ENCODE measurements around the gene PPP2R2C.

PPP2R2C gene

DNA sequence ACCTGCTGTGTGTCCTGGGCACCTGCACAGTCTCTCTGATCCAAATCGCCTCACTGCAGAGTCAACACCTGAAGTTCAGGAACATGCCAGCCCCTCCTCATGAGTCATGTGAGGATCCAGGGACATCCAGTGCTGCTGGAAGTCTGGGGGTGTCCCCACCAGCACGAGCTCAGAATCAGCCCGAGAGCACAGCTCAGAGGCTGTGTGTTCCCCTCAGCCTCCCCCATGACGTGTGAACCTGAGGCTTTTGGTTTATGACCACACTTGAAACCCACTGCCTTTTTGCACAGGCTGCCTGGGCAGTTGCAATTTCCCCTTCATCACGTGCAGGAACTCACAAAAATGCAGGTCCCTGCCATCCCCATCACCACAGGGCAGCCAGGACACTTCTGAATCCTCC, 47.1 kb downstream of the PPP2R2C start:
- no peak for DNase-seq (ENCODE audit: low spot score)

DNA sequence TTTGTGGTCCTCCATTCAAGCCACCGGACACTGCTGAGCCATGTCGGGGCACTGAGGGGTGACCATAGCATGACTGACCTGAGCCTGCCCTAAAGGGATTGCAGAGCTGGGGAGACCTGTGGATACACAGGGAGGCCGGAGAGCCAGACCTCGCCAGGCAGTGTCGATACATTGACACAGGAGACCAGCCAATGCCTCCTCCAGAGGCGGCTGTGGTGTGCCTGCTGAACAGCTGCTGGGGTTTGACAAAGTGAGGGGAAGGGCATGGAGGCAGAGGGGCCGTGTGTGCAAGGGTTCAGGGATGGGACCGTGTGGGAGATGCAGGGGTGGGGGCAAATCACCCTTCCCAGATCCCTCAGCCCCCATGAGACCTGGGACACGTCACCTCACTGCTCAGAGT, 48.0 kb downstream of the PPP2R2C start:
- DNase-seq (ENCODE audit: low spot score) = no peak

DNA sequence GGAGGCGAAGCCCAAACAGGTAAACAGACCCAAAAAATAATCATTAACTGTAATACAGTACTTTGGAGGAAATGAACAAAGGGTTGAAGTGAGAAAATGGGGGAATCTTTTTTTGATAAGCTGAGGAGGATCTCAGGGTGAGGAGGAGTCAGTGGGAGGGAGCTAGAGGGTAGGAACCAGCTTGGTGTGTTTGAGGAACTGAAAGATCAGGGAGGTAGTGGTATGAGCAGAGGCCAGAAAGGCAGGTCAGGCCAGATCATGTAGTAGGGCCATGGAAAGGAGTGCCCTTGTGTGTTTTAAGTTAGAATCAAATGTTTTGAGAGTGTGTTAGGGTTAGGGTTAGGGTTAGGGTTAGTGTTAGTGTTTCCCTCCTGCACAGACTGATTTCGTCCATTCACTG, 48.8 kb downstream of the PPP2R2C start:
- DNase-seq (ENCODE audit: low spot score) = no peak

DNA sequence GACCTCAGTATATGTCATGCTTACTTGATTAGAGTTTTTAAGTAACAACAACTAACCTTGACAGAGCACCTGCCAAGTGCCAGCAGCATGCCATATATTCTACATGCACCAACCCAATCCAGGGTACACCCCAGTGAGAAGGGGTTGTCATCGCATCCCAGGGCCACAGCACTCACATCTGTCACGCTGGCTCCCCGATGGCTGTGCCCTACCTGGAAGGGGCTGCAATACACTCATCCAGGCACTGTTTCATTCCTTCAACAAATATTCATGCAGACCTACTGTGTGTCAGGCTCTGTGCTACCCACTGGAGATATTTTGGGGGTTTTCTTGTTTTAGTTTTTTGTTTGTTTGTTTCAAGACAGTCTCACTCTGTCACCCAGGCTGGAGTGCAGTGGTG, 49.5 kb downstream of the PPP2R2C start:
- no peak for DNase-seq (ENCODE audit: low spot score)

DNA sequence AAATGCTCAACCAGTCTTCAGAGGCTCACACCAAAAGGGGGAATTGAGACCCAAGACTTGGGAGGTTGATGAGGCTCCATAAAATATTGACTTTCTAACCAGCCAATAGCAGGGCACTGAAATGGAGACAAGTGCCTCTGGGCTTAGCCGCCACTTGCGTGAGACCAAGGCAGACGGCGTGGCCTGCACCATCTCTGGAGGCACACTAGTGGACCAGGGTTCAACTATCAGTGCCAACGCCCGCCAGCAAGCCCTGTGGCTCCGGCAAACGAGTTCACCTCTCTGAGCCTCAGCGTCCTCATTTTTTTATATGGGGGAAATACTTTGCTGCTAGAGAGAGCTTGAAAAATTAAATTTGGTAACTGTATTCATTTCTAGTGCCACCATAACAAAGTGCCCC, 50.3 kb downstream of the PPP2R2C start:
- DNase-seq (ENCODE audit: low spot score) = no peak

DNA sequence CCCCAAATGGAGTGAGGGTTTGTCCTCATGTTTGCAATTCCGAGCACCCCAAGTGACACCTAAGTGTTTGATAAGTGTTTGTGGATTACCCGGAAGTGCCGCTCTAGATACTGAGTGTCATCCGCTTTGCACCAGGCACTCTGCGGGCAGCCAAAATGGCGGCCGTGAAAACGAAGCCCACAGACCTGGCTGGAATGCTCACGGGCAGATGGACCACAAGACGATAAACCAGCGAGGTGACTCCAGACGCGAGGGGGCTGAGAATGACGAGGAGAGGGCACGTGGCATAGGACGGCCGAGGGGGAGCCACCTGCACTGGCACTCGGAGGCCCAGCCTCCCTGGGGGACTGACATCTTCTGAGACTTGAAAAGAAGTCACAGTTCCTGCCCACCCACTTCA, 51.0 kb downstream of the PPP2R2C start:
- DNase-seq (ENCODE audit: low spot score) = no peak

DNA sequence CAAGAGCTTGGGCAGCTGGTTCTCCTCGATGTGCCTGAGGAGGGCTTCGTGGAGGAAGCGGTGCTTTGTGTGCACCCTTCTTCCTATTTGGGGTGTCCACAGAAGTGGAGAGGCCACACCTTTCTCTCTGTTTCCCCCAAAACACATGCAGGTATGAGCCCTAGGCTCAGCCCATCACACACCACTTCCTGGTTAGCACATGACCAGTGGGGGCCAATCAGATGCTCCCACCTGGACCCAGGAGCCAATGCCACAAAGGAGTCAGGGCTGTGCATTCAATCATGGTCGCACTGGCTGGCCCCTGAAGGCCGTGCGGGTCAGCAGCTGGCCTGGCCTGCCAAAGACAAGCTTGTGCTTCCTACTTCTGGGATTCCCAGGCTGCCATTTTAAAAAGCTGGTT, 51.4 kb downstream of the PPP2R2C start:
- no peak for DNase-seq (ENCODE audit: low spot score)

DNA sequence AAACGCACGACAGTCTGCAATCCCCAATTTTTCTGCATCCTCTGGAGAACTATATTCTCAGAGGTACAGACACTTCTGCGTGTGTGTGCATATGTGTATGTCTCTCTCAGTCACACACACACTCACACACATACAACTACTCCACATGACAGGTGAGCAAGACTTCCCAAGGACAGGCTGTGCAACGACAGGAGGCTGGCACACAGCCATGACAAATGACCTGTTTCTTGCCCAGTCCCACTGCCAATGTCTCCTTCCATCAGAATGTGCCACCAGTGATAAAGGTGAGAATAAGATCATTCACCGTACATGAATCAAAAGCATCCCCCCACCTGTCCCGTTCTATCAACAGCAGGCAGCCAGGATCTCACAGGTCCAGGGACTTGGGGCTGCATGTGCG, 52.4 kb downstream of the PPP2R2C start:
- no peak for DNase-seq (ENCODE audit: low spot score)

DNA sequence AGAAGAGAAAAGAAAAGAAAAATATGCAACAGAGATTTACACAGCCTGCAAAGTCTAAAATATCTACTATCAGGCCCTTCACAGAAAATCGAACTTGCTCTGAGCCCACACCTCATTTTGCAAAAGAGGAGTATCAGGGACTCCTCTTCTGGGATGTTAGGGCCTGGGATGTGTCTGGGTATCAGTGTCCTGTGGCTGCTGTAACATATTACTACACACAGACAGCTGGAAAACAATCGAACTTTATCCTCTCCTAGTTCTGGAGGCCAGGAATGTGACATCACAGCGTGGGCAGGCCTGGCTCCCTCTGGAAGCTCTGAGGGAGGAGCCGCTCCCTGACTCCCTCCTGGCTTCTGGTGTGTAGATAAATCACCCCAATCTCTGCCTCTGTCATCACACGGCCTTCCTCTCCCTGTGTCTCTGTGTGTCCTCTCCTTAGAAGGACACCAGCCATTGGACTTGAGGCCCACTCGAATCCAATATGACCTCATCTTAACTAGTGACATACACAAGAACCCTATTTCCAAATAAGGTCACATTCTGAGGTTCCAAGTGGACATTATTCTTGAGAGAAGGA, 52.9 kb downstream of the PPP2R2C start:
- DNase-seq (ENCODE audit: low spot score) = no peak

DNA sequence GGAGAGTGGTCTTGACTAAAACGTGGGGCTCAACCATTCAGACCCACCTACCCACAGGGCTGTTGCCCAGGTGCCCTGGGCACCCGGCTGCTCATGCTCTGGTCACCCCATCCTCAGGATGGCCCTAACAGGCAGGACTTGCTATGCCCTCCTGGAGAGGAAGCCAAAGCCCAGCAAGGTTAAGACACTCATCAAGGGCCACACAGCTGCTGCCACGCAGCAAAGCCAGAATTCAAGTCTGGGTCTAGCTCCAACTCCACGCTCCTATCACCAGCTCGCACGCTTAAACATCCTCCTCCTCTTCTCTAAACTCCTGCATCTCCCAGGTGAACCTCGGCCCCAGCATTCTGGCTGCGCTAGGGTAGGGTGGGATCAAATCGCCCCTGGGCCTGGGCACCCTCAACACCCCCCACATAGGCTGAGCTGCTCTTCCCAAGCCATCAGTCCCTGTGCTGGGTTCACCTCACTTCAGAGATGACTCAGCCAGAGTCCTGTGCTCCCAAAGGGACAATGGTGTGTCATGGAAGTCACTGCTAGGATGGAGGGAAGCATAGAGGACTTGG, 54.1 kb downstream of the PPP2R2C start:
- no peak for DNase-seq (ENCODE audit: low spot score)

DNA sequence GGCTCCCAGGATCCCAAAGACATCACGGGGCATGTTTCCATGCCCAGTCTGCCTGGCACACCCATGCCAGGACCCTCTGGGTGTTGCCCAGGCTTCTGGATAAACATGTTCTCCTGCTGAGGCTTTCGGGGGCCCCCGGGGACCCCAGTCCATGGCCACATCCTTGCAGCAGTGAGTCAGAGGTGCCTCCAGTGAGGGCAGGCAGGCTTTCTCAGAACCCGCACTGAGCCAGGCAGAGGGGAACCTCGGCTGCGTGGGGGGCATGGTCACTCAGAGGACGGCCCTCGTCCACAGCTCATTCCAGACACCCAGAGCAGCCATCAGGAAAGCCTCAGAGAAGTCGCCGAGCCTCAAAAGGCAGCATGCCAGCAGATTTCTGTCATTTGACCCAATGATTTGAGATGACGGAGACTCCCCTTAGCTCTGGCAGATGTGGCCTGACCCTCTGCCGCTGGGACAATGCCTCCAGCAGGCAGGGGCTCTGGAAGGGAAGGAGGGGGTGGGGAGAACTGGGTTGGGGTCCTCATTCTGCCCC, 54.8 kb downstream of the PPP2R2C start:
- DNase-seq (ENCODE audit: low spot score) = no peak

DNA sequence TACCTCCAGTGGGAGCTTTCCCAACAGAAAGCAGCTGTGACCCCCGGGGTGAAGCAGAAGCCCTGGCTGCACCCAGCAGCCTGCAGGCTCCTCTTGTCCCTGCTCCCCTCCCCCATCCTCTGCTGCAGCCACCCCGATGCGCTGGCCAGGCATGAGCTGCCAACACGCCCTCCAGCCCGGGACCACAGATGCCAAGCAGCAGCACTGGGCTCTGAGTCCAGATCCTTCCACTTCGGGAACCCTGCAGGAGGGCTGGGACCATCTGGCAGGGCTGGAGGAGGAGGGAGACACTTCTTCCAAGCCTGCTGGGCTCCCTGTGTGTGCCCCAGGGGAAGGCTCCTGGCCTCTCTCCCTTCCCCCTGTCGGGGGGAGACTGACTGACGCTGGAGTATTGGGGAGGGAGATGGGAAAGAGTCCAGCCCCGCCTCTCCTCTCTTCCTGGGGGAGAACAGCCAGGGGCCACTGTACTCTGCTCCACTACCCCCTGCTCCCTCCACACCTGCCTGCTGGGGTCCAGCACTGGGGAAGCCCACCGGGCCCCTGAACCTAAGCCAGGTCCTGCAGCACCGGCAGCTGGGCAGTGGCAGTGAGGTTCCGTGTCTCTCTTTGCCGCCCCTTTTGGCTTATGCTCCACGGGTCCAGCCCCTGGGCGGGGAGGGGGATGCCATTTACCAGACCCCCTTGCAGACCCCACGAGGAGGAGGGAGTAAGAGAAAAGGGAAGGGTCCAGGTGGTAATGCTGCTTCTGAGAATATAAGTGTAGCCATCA, 55.7 kb downstream of the PPP2R2C start:
- DNase-seq (ENCODE audit: low spot score) = no peak

DNA sequence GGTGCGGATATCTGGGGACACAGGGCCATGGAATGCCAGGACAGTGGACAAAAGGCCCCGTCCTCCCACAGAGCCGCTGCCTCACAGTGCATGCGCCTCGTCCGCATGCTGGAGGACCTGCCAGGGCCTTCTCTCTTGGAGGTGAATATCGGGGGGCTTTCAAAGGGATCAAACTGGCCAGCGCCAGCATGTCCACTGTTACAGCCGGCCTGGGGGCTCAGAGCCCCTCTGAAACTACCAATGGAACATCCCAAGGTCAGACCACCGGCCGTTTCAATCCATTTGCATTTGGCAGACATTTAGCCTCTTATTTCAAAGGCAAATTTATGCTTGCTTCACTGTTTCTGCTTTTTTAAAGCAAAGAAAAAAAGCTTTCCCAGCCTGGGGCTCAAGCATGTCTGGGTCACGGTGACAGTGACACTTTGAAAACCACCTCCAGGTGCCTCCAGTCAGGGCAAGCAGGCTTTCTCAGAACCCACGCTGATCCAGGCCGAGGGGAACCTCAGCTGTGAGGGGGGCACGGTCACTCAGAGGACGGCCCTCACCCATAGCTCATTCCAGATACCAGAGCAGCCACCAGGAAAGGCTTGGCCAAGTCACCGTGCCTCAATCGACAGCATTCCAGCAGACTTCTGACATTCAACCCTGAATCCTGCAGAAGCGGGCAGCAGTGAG, 57.2 kb downstream of the PPP2R2C start:
- no peak for DNase-seq (ENCODE audit: low spot score)

DNA sequence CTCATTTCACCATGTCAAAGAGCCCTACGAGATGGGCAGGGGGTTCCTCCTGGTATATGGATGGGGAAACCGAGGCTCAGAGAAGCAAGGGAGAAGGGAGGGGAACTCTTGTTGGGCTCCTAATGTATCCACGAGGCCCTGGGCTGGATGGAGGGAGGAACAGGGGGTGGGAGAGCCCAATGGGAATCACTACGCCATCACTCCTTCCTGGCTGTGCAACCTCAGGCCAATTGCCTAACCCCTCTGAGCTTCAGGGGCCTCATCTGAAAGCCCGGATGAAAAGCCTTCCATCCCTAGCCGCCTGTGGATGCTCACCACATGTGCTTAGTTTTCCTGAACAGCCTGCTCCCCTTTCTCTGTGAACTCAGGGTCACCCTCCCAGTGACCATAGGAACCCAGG, 57.8 kb downstream of the PPP2R2C start:
- no peak for DNase-seq (ENCODE audit: low spot score)

DNA sequence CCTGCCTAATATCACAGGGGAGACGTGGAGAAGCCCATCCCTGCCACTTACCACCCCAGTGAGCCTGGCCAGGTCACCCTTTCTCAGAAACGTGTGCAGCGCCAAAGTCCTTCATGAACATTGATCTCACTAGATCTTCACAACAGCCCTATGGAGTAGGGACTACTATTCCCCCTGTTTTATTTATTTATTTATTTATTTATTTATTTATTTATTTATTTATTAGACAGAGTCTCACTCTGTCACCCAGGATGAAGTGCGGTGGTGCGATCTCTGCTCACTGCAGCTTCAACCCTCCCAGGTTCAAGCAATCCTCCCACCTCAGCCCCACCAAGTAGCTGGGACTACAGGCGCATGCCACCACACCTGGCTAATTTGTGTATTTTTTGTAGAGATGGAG, 61.8 kb downstream of the PPP2R2C start:
- no peak for DNase-seq (ENCODE audit: low spot score)

DNA sequence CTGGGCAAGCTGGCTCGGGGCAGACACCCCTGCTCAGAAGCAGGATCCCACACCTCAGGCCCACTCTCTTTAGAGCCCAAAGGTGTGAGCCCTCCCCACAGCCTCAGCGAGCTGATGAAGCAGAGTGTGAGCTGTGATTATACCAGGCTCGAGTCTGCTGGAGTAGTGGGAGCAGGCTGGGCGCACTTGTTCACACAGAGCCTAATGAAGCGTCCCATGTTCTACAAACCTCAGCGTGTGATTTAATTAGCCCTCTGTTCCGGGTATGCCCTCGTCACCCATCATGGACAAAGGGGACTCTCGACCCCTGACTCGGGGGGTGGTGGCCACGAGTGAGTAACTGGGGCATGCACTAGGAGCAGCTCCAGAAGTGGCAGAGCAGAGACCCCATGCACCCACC, 62.3 kb downstream of the PPP2R2C start:
- DNase-seq (ENCODE audit: low spot score) = no peak

DNA sequence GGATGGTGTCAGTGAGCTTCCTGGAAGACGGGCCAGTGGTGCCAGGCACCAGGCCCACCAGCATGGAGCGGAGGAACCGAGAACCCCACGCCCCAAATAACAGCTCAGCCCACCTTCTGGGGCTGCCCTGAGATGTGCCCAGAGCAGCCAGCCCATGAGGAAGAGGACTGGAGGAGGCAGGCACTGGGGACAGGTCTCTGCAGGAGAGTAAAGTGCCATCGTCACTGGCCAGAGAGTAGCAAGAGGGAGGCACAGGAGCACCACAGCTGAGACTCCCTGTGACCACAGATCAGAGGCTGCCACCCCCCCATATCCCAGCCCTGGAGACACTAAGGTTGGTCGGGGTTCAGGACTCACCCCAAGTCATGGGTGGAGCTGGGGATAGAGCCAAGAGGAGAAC, 63.0 kb downstream of the PPP2R2C start:
- DNase-seq (ENCODE audit: low spot score) = no peak

DNA sequence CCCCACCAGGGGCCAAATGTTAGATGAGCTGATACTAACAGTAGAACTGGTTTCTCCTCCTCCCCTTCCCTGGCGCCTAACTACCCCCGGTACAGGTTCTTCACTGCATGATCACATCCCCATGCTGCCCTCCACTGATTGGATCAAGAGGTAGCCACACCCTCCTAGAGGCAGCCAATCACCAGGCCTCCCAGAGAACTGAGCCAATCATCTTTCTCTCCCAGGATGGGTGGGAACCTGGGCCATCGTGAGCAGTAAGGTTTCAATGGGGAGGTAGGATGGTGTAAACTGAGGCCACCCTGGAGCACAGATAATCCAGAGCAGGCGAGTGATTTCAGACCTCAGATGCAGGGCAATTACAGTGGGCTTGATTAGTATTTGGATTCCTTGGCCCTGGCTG, 64.2 kb downstream of the PPP2R2C start:
- no peak for DNase-seq (ENCODE audit: low spot score)

DNA sequence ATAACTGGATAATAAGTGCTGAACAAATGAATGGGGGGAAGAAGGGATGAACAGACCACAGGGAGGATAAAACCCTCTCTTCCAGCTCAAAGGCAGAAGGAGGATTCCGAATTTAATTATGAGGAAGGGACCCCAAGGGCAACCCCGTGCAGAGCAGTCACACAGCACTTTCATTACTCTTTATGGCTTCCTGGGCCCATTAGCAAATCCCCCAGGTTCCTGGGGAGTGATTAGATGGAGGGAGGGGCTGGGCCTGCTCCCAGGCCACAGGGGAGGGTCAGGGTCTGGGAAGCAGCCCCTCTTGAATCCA, 67.1 kb downstream of the PPP2R2C start:
- DNase-seq (ENCODE audit: low spot score) = no peak

DNA sequence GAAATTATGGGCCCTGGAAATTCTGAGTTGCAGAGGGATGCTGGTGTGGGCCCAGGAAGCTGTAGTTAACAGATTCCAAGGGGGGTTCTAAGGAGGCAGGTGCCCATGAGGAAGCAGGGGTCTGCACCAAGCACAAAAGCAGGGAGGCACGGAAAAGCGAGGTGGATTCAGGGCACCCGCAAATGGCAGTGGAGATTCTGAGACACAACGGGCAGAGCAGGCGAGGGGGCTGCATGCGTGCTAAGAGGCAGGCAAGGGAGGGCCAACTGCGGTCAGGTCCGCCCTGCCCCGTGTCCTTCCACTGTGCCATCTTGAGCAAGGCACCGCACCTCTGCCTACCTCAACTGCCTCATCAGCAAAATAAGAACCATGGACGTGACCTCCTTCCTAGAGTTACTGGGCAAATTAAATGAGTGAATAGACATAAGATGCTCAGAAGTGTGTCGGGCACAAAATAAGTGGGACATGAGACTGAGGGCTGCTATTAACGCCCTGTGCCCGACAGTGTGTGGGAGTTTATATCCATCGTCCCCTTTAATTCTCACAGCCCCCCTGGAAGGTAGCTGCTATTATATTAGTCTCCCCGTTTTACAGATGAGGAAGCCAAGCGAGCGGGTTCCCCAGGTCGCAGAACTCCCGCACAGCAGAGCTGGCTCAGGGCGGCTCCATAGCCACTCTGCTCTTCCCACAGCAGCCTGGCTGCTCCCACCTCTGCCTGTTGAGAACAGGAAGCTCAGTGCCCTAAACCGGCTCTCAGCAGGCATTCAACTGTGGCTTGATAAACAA, 67.6 kb downstream of the PPP2R2C start:
- DNase-seq (ENCODE audit: low spot score) = no peak

DNA sequence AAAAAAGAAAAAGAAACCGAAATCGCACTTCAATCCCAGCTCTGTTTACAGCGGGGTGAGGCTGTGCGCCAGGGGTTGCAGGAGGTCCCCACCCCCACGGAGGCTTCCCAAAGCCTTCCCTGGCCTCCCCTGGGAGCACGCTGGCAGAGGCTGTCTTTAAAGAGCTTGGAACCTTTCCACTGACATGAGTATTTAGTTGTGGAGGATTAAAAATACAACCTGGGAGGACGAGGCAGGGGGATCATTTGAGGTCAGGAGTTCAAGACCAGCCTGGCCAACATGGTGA, 69.1 kb downstream of the PPP2R2C start:
- DNase-seq (ENCODE audit: low spot score) = no peak

DNA sequence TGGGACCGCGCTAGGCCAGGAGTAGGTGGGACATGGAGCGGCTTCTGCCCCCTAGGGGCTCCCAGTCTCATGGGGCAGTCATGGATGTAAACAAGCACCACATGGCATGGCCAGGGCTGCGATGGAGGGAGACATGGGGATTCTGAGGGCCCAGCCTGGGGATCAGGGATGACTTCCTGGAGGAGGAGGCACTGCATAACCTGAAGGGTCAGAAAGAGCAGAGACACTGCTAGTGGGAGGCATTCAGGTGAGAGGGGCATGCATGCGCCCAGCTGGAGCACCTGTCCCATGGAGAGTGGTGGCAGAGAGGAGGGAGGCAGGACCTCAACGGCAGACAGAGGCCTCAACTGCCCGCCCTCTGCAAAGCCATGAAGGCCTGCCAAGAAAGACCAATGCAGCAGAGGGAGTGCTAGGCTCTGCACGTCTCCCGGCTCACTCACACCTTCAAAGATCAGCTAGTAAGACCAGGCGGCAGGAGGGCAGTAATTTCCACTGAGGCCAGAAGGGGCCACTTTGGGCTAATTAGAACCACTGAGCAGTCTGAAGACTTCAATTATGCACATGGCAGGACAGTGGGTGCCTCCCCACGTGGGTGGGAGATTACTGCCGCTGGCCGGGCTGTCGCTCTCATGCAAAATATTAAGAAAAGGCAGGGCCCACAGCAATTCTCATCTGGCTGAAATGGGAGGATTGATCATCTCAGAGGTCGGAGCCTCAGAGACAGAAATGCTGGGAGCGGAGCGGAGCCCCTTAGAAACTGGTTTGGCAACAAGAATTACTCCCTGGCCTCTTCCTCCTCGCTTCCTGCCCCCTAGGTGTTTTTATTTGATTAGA, 69.6 kb downstream of the PPP2R2C start:
- DNase-seq (ENCODE audit: low spot score) = no peak
